HG03439 (cell line): ENCODE data around the gene HECW1.

Source experiments
- ATAC-seq: cut with Tn5 transposase; IDR thresholded peaks from one replicate; pipeline ENCODE4 v1.9.1; 2021; ENCODE audit warnings: mild to moderate bottlenecking, moderate library complexity; ENCODE audit not compliant: unreplicated experiment

Gene HECW1

GRCh38 chr7:43142703-43143102 is 30.3 kb downstream of the HECW1 start:
- no peak for ATAC-seq

GRCh38 chr7:43143918-43144589 is 31.6 kb downstream of the HECW1 start:
- no peak for ATAC-seq

DNA sequence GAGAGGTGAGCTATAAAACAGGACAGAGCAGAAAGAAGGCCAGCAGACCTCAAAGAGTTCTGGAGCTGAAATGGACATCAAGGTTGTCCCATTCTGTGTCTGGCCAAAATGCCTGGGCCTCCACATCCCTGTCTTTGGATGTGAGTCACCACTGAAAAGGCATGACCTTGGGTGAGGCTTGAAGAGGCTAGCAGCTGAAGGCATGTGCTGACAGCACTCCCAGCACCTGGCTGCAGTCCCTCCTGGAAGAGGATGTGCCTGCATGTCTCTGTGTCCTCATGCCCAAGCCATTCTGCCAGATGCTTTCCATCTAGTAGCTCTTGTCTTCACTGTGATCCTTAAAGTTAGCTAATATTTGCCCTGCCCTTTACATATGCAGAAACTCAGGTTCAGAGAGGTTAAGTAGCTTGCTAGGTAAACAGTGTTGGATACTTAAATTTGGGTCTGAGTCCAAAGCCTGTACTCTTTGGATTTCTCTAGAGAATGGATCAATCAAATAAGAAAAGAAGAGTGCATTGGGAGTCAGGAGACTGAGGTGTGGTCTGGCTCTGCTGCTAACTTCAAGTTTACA is 35.8 kb downstream of the HECW1 start:
- no peak for ATAC-seq

DNA sequence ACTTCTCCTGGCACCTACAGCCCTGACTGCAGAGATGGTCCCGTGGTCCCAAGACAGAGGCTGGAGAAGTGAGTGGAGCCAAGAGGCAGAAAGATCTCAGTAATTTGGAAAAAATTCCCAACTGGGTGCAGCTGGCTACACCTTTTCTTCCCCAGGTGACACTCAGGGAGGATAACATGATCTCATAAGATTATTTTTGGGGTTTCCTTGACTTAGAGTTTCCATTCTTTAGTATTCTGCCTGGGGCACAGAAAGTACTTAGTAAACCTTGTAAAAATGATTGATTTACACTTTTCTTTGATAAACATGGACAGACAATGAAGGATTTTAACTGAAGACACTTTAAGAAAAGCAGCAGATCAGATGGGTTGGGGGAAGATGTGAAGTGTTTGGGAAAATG is 38.6 kb downstream of the HECW1 start:
- no peak for ATAC-seq

DNA sequence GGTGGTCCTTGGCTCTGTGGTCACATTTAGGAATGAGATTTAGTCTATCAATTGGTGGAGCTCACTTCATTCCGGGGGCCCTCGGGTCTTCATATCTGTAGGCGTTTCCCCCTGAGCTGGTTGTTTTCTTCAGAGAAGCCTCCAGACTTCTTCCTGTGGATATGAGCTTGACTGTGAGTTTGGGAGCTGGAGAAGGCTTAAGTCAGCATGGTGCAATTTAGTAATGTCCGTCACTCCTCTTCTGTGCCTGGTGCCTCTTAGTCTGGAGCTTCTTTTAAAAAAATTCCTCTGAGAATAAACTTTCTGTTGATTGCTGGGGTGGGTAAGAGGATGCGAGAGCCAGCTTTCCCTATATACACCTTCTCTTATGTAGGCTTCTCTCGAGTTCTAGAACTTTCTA is 40.2 kb downstream of the HECW1 start:
- no peak for ATAC-seq

GRCh38 chr7:43155636-43156035 is 43.2 kb downstream of the HECW1 start:
- ATAC-seq, result no peak

GRCh38 chr7:43163885-43164284 is 51.4 kb downstream of the HECW1 start:
- no peak for ATAC-seq

GRCh38 chr7:43164757-43165156 is 52.3 kb downstream of the HECW1 start:
- peak; percentile 84 for ATAC-seq

DNA sequence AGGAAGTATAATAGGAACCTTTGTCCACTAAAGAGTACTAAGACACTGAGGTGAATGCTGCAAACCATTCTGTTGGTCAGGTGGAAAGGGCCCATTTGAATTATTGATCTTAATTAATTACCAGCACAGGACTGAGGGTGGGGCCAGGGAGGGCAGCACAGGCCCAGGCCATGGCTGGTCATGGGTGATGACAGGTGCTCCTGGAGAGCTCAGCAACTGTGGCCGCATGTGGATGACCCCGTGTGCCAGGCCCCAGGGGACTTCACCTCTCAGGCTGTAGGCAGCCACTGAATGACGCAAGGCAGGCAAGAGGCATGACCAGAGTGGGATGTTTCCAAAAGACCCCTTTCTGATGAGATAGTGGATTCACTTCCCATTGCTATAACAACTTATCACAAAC is 54.2 kb downstream of the HECW1 start:
- ATAC-seq, result no peak

DNA sequence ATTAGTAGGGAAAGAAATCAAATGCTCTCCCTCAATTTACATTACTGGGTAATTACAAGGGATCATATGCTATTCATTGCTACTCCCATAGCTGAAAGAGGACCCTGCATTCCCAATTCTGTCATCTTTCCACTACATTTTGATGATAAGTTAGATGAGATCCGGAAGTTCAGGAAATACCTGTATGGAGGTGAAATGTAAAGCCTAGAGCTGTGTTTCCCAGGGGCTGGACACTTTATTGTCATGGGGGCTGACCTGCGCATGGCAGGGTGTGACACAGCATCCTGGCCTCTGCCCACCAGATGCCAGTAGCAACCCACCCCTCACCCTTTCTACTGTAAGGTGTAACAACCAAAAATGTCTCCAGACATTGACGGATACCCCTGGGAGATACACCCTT is 56.6 kb downstream of the HECW1 start:
- no peak for ATAC-seq

- no peak for ATAC-seq
Measured at GRCh38 chr7:43170571-43170970, 58.1 kb downstream of the HECW1 start.

DNA sequence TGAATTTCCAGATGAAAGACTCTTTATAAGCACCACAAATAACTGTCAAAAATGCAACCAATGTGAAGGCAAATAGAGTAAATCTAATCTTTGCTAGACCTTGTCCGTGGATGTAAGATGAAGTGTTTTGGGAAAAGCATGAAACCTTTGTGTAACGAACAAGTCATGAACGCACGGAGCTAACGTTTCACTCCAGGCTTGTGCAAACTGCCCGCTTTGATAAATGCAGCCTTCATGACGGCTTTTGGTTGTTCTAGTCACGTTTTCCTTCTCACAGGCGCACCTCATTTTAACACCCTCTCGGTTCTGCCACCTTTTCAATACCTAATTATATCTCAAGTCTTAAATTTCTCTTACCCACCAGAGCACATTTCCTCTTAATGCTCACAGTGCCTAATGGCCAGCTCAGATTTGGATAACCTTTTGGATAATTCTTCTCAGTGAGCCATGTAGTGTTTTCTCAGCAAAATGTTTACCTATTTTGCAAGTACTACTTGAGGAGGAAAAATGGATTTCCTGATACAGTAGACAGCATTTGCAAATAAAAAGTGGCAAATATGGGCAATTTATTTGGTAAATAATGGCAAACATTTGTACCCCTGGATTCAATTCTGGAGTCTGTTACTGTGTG is 63.2 kb downstream of the HECW1 start:
- no peak for ATAC-seq

- no peak for ATAC-seq
Measured at GRCh38 chr7:43179393-43179792, 66.9 kb downstream of the HECW1 start.

DNA sequence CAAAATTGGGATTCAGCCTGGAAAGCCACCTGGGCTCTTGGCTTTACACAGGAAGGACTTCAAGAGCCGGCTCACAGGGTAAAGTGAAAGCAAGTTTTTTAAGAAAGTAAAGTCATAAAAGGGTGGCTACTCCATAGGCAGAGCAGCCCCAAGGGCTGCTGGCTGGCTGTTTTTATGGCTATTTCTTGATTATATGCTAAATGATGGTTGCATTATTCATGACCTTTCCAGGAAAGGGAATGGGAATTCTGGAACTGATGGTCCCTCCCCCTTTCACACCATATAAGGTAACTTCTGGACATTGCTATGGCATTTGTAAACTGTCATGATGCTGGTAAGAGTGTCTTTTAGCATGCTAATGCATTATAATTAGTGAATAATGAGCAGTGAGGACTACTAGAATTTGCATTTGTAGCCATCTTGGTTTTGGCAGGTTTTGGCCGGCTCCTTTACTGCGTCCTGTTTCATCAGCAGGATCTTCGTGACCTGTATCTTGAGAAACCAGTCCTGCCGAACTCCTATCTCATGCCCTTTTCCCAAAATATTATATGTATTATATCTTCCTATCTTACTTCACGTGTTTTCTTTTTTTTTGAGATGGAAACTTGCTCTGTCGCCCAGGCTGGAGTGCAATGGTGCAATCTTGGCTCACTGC is 80.5 kb downstream of the HECW1 start:
- no peak for ATAC-seq

DNA sequence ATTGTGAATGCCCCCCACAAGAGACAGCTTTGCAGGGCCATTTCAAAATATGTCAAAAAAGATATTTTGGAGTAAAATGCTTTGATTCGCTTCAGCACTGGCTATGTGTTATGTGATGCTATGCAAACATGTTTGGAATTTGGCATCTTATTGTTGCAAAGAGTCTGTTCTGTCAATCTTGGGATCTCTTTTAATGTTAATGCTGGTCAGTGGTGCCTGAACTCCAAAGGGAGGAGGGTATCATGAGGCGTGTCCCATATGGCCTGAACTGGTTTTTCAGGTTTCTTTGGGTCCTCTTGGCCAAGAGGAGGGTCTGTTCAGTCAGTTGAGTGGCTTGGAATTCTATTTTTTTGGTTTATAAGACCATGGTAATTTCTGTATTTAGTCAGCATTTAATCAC is 81.4 kb downstream of the HECW1 start:
- ATAC-seq, result no peak

DNA sequence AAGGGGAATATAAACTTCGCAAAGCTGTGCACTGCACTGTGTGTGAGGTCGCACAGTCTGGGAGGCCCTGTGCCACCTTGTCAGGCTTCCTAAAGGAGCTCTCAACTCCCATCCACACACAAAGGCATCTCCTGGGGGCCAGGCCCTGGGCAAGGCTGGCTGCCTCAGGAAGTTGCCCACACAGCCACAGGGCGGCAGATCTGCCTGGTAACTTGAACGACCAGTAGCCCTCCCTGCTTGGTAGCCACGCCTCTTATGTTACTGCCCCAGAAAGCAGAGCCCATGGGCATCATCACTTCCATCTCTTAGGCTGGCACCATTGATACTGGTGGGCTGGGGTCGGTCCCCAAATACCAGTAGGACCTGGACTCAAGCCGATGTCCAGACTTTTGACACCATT is 82.8 kb downstream of the HECW1 start:
- no peak for ATAC-seq

GRCh38 chr7:43195768-43196167 is 83.3 kb downstream of the HECW1 start:
- ATAC-seq, result no peak

- ATAC-seq, result no peak
Measured at GRCh38 chr7:43196379-43196778, 83.9 kb downstream of the HECW1 start.

DNA sequence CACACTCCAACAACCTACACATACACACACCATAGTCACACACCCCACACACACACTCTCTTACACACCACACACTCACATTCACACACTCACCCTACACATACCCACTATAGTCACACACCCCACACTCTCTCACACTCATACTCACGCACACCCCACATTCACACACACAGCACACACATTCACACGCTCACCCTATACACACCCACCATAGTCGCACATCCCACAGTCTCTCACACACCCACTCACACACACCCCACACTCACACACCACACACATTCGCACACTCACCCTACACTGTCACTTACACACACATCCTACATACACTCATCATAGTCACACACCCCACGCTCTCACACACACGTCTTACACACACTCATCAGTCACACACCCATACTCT is 85.6 kb downstream of the HECW1 start:
- ATAC-seq, result no peak

DNA sequence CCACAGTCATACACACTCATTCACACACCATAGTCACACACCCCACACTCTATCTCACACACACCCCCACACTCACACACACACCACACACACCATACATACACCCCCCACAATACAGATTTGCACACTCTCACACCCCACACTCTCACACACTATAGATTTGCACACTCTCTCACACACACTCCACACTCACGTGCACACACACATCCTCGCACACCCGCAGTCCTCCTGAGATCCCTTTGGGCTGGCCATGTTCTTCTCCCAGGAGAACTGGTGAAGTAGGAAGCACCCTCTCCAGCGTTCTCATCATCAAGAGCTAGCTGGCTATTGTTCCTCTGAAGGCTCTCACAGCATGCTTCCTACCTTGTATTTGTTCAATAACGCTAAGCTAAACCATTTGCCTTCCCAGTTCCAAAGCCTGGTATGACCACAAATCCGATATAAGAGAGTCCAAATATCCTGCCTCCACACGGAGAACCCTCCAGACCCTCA is 86.2 kb downstream of the HECW1 start:
- no peak for ATAC-seq

DNA sequence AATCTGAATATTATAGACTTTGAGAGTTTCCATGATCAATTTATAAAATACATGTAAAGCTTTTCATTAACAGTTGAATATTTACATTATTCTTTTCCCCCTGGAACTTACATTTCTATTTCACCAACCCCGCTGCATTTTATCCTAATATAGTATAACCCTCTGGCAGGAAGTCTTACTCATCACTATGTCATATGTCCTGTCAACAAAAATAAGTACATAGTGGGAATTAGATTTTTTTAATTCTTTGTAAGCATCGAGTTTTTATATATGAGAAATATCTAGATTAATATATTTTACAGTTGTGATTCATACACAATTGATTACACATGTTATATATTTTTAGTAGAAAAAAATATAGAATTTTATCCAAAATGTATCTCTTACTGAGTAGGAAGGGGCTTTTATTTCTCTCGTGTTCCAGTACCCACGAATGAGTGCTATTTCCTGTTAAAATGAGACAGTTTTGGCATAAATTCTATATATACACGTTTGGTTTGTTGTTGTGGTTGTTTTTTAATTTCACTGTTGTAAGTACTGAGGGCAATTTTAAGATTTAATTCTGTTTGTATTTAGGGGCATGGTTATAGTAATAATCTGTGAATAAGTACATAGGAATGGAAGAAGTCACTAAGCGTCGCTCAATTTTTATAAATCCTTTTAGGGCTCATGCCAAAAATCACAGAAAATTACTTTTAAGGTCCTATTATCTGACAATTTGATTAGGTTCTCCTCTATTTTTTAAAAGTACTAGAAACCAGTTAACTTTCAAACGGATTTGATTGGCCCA is 87.1 kb downstream of the HECW1 start:
- ATAC-seq, result no peak
